Keratinocyte (primary cell): ENCODE measurements around the gene GALNT2. TPM values are rescaled to one million over a fixed set of nuclear protein-coding genes. Genes with fewer than 3 reads are reported as not detected.

ENCODE experiments used
- DNase-seq: peaks from one replicate; pipeline ENCODE4 v3.0.0-alpha.2; 2011; ENCODE audit warnings: low read depth, missing footprints, low spot score
- FAIRE-seq: peaks from 2 replicates; lab custom pipeline; 2011; peaks lifted over from hg19 to GRCh38; lab: Jason Lieb, UNC
- H2AFZ ChIP-seq: 2 replicates; pipeline ENCODE4 v1.6.0; 2012; ENCODE audit warnings: low read length, control low read depth, inconsistent platforms; ENCODE audit not compliant: control insufficient read depth
- H3K27ac ChIP-seq: 2 replicates; pipeline ENCODE4 v1.5.1; 2011; ENCODE audit warnings: low read length; ENCODE audit not compliant: control insufficient read depth, insufficient read depth
- H3K27me3 ChIP-seq: 3 replicates; pipeline ENCODE4 v1.6.0; 2011; ENCODE audit warnings: low read length; ENCODE audit not compliant: control insufficient read depth, insufficient read depth; ENCODE audit errors: extremely low read depth
- H3K36me3 ChIP-seq, 2 experiments: 2 replicates in 1 of 2; 3 replicates in 1 of 2; pipeline ENCODE4 v1.5.1; 2011; ENCODE audit warnings: low read length in 2 of 2, mild to moderate bottlenecking in 1 of 2; ENCODE audit not compliant: control insufficient read depth in 2 of 2, insufficient read depth in 2 of 2; ENCODE audit errors: extremely low read depth in 1 of 2
- H3K4me1 ChIP-seq: 3 replicates; pipeline ENCODE4 v1.5.1; 2011; ENCODE audit warnings: low read length; ENCODE audit not compliant: control insufficient read depth, insufficient read depth; ENCODE audit errors: extremely low read depth
- H3K4me2 ChIP-seq: 3 replicates; pipeline ENCODE4 v1.6.0; 2011; ENCODE audit warnings: low read depth, low read length; ENCODE audit not compliant: control insufficient read depth, insufficient read depth; ENCODE audit errors: extremely low read depth
- H3K4me3 ChIP-seq, 3 experiments: fragments of 200-600 bp in 1 of 3; sonication (generic) in 1 of 3; 2 replicates in 2 of 3; 3 replicates in 1 of 3; pipeline ENCODE4 v1.5.1; 2011 to 2016; ENCODE audit warnings: low read length in 3 of 3, mild to moderate bottlenecking in 3 of 3, control low read depth in 2 of 3, inconsistent platforms in 1 of 3, low read depth in 1 of 3, mixed read lengths in 1 of 3, mixed run types in 1 of 3, moderate library complexity in 1 of 3; ENCODE audit not compliant: control insufficient read depth in 2 of 3, insufficient read depth in 2 of 3; ENCODE audit errors: extremely low read depth in 1 of 3
- H3K79me2 ChIP-seq: 2 replicates; pipeline ENCODE4 v1.6.0; 2012; ENCODE audit warnings: low read length; ENCODE audit not compliant: control insufficient read depth, insufficient read depth
- H3K9ac ChIP-seq: 3 replicates; pipeline ENCODE4 v1.6.0; 2011; ENCODE audit warnings: low read length; ENCODE audit not compliant: control insufficient read depth, insufficient read depth; ENCODE audit errors: extremely low read depth
- H3K9me1 ChIP-seq: 3 replicates; pipeline ENCODE4 v1.6.0; 2011; ENCODE audit warnings: low read length; ENCODE audit not compliant: control insufficient read depth, insufficient read depth; ENCODE audit errors: extremely low read depth
- H3K9me3 ChIP-seq: 2 replicates; pipeline ENCODE4 v1.5.1; 2012; ENCODE audit warnings: low read depth, low read length; ENCODE audit not compliant: control insufficient read depth
- H4K20me1 ChIP-seq: 3 replicates; pipeline ENCODE4 v1.6.0; 2011; ENCODE audit warnings: low read length; ENCODE audit not compliant: control insufficient read depth, insufficient read depth; ENCODE audit errors: extremely low read depth
- EZH2 ChIP-seq: IDR thresholded peaks from one replicate; pipeline ENCODE4 v1.6.1; 2012; ENCODE audit warnings: inconsistent platforms, mild to moderate bottlenecking, low read length, moderate library complexity
- dilution Hi-C: fragments of 300-500 bp; cut with MboI; formaldehyde crosslinking; loops from one replicate; pipeline ENCODE4 v1.7.0; 2020; ENCODE audit warnings: low sequenced_read_pairs; ENCODE audit not compliant: extremely low pct_ligation_motif_present
- polyA plus RNA-seq, 5 experiments: library from polyadenylated mRNA; depleted of rRNA in 3 of 5; stranded (reverse) in 3 of 5; stranded (forward) in 1 of 5; unstranded in 1 of 5; fragments of >200 nt; gene quantifications; 1 replicate in 1 of 5; 2 replicates in 3 of 5; 3 replicates in 1 of 5; pipeline versions ENCODE4 v1.2.1 to v1.2.3, GENCODE V29; 2011 to 2012; ENCODE audit warnings: missing spikeins in 2 of 5, low read depth in 1 of 5, low replicate concordance in 1 of 5
- TF ChIP-seq, protein P1 (sequence below), 3 experiments: IDR thresholded peaks in 1 of 3; conservative IDR thresholded peaks in 1 of 3; optimal IDR thresholded peaks in 1 of 3; 2 replicates in 2 of 3; 3 replicates in 1 of 3; pipeline versions ENCODE3 to v1.5.1; 2011; ENCODE audit warnings: low read length in 3 of 3, mild to moderate bottlenecking in 3 of 3, moderate library complexity in 2 of 3, control low read depth in 1 of 3, inconsistent platforms in 1 of 3; ENCODE audit not compliant: insufficient read depth in 2 of 3; ENCODE audit errors: extremely low read depth in 1 of 3

Gene GALNT2
- polyA plus RNA-seq, 1 donor (not counting 4 experiments of a cell fraction or from before 2014, with no cell fraction given): 61.7 TPM

DNA sequence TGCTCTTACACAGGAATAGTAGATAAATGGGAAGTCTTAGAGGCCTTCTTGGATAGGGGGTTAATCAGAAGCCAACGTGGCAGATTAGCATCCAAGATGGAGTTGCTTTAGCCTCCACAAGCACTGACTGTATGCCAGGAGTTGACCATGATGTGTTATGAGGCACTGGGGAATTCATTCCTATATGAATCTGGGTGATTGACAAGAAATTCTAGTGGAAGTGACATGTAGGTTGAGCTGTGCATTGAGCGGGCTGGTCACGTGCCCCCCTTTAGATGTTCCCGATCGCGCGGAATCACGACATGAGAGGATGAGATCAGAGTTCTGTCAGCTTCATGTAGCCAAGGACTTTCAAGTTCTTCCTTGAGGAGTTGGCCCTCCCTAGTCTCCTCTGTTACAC is 31.7 kb downstream of the GALNT2 start:
- Histone ChIP-seq H3K79me2 (peaks cover 85% of the 10 kb centered on the region), H3K36me3 (peaks cover 13 to 16% of the 10 kb centered on the region in 2 experiments), H2AFZ (no peak overlapping the region), H3K9me1 (no peaks in the 10 kb centered on the region), H3K9me3 (no peaks in the 10 kb centered on the region), H3K27ac (no peak overlapping the region), H4K20me1 (no peaks in the 10 kb centered on the region), H3K27me3 (no peaks in the 10 kb centered on the region), H3K9ac (no peak overlapping the region), H3K4me3 (no peak overlapping the region), H3K4me2 (no peak overlapping the region), H3K4me1 (peaks cover 4% of the 10 kb centered on the region)
- dilution Hi-C loops: no loop called here
- FAIRE-seq (no peak), DNase-seq (no peak)
- no peak for TF ChIP-seq EZH2
- TF ChIP-seq, protein P1, sequence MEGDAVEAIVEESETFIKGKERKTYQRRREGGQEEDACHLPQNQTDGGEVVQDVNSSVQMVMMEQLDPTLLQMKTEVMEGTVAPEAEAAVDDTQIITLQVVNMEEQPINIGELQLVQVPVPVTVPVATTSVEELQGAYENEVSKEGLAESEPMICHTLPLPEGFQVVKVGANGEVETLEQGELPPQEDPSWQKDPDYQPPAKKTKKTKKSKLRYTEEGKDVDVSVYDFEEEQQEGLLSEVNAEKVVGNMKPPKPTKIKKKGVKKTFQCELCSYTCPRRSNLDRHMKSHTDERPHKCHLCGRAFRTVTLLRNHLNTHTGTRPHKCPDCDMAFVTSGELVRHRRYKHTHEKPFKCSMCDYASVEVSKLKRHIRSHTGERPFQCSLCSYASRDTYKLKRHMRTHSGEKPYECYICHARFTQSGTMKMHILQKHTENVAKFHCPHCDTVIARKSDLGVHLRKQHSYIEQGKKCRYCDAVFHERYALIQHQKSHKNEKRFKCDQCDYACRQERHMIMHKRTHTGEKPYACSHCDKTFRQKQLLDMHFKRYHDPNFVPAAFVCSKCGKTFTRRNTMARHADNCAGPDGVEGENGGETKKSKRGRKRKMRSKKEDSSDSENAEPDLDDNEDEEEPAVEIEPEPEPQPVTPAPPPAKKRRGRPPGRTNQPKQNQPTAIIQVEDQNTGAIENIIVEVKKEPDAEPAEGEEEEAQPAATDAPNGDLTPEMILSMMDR (optimal IDR thresholded peaks at IDR 0.05 in 1 of 3, IDR thresholded peaks at IDR 0.05 in 1 of 3, conservative IDR thresholded peaks at IDR 0.05 in 1 of 3; ENCODE audit: extremely low read depth in 1 of 3, insufficient read depth in 2 of 3, low read length in 3 of 3): no peak

DNA sequence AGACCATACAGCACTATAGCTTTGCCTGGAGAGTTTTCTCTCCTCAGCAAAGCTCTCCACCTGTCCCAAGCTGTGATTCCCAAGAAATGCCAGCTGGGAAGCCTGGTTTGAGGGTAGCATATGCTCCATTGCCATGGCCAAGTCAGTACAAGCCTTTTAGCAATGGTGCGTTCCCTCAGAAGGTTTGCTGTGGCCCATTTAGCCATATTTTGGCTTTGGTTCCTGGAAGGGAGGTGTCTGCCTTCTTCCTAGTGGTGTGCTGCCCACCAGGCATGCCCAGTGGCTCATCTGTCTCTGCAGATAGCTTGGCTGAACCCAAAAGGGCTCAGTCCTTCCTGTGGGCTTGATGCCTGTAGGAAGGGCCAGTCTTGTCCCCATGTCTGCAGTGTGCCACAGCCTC is 32.4 kb downstream of the GALNT2 start:
- H3K4me3 ChIP-seq: no peak overlapping the region
- no peak overlapping the region for H2AFZ ChIP-seq
- DNase-seq (no peak), FAIRE-seq (no peak)
- H3K9me3 ChIP-seq: no peaks in the 10 kb centered on the region
- H3K79me2 ChIP-seq: peaks cover 85% of the 10 kb centered on the region
- H4K20me1 ChIP-seq: no peaks in the 10 kb centered on the region
- dilution Hi-C loops: no loop called here
- peaks cover 4% of the 10 kb centered on the region for H3K9me1 ChIP-seq
- no peak overlapping the region for H3K4me2 ChIP-seq
- H3K27ac ChIP-seq: no peak overlapping the region
- TF ChIP-seq EZH2: no peak
- TF ChIP-seq, protein P1 (optimal IDR thresholded peaks at IDR 0.05 in 1 of 3, IDR thresholded peaks at IDR 0.05 in 1 of 3, conservative IDR thresholded peaks at IDR 0.05 in 1 of 3; ENCODE audit: extremely low read depth in 1 of 3, insufficient read depth in 2 of 3, low read length in 3 of 3): no peak
- H3K27me3 ChIP-seq: no peaks in the 10 kb centered on the region
- peaks cover 13 to 16% of the 10 kb centered on the region in 2 experiments for H3K36me3 ChIP-seq
- no peak overlapping the region for H3K9ac ChIP-seq
- H3K4me1 ChIP-seq: peaks cover 11% of the 10 kb centered on the region
